ENCODE results near the gene LSS.

The LSS gene

DNA sequence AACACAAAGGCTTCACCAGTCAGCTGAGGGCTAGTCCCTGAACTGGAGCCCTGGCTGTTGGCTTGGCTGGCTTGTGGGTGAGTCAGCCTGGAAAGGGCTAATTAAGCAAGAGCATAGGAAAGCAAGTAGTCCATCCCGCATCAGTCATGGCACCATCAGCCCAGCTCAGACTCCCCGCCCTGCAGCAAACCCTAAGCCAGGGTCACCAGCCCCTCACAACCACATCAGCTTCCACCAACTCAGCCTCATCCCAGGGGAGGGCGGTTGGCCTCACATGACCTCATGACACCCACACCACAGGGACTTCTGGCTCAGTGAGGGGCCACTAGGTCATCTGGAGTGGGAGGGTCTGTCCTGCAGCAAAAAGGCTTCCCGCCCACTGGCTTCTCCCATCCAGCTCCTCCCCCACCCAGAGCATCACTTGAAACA, 37.3 kb downstream of the LSS start:
- no peaks in the 10 kb centered on the region for H3K9me2 ChIP-seq (replicated peaks; ENCODE audit: low read depth, low read length)
- no peaks in the 10 kb centered on the region for H3K9me3 ChIP-seq (ENCODE audit: insufficient read depth, low read depth, low read length)
- no peak overlapping the region for H2AFZ ChIP-seq (ENCODE audit: low read length)
- H4K20me1 ChIP-seq (ENCODE audit: insufficient read depth, low read length, poor library complexity, severe bottlenecking) = no peaks in the 10 kb centered on the region
- no peaks in the 10 kb centered on the region for H3K4me1 ChIP-seq (ENCODE audit: insufficient read depth, low read length, poor library complexity, severe bottlenecking)
- no peak overlapping the region for H3K9ac ChIP-seq (ENCODE audit: low read depth, low read length, poor library complexity, severe bottlenecking)
- H3K36me3 ChIP-seq (ENCODE audit: insufficient read depth, low read length) = peaks cover 61% of the 10 kb centered on the region; the same call in 1 of the 2 replicates
- no peaks in the 10 kb centered on the region for H3K27me3 ChIP-seq (ENCODE audit: insufficient read depth, low read length, poor library complexity, severe bottlenecking)
- no peaks in the 10 kb centered on the region for H3K79me2 ChIP-seq (ENCODE audit: insufficient read depth, low read length)
- no peak for TF ChIP-seq EZH2phosphoT487 (IDR thresholded peaks at IDR 0.05; ENCODE audit: borderline replicate concordance)
- TF ChIP-seq, protein P1, sequence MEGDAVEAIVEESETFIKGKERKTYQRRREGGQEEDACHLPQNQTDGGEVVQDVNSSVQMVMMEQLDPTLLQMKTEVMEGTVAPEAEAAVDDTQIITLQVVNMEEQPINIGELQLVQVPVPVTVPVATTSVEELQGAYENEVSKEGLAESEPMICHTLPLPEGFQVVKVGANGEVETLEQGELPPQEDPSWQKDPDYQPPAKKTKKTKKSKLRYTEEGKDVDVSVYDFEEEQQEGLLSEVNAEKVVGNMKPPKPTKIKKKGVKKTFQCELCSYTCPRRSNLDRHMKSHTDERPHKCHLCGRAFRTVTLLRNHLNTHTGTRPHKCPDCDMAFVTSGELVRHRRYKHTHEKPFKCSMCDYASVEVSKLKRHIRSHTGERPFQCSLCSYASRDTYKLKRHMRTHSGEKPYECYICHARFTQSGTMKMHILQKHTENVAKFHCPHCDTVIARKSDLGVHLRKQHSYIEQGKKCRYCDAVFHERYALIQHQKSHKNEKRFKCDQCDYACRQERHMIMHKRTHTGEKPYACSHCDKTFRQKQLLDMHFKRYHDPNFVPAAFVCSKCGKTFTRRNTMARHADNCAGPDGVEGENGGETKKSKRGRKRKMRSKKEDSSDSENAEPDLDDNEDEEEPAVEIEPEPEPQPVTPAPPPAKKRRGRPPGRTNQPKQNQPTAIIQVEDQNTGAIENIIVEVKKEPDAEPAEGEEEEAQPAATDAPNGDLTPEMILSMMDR (conservative IDR thresholded peaks at IDR 0.05; ENCODE audit: low read length) = no peak
- no peak overlapping the region for H3K4me2 ChIP-seq (ENCODE audit: low read depth, low read length, poor library complexity, severe bottlenecking)
- no peaks in the 10 kb centered on the region for H3F3A ChIP-seq (ENCODE audit: low read depth)
- no peak overlapping the region for H3K4me3 ChIP-seq (ENCODE audit: low read length, poor library complexity, severe bottlenecking)

DNA sequence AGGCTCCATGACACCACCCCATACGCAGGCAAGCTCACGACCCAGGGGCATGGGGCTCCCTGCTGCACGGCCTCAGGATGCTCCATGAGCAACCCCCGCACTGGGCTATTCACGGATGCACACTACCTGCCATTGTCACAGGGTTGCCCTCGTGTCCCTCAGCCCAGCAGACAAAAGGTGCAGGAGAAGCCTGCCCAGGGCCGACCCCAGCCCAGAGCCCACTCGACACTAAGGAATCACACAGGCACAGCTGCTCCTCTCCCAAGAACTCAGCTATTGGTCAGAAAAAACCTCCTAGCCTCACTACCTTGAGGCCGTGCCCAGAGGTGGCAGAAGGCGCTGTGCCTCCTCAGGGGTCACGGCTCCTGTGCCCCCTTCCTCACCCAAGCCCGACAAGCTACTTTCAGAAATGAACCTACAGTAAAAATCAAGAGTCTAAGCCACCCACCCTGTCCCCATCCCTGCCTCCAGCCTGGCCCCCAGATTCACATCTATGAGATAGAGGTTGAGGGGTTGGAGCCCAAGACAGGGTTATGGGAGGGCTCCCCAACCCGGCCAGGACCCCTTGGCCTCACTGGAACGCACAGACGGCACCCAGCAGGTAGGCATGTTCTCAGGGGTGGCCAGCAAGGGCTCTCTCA, 38.0 kb downstream of the LSS start:
- Histone ChIP-seq H3K4me3 (ENCODE audit: low read length, poor library complexity, severe bottlenecking) (no peak overlapping the region), H3K9me3 (ENCODE audit: insufficient read depth, low read depth, low read length) (no peaks in the 10 kb centered on the region), H3K36me3 (ENCODE audit: insufficient read depth, low read length) (peaks cover 54% of the 10 kb centered on the region; the same call in 1 of the 2 replicates), H3K9ac (ENCODE audit: low read depth, low read length, poor library complexity, severe bottlenecking) (no peak overlapping the region), H4K20me1 (ENCODE audit: insufficient read depth, low read length, poor library complexity, severe bottlenecking) (no peaks in the 10 kb centered on the region), H3K9me2 (replicated peaks; ENCODE audit: low read depth, low read length) (no peaks in the 10 kb centered on the region), H3F3A (ENCODE audit: low read depth) (no peaks in the 10 kb centered on the region), H3K4me1 (ENCODE audit: insufficient read depth, low read length, poor library complexity, severe bottlenecking) (peaks cover 2% of the 10 kb centered on the region), H2AFZ (ENCODE audit: low read length) (no peak overlapping the region), H3K27me3 (ENCODE audit: insufficient read depth, low read length, poor library complexity, severe bottlenecking) (no peaks in the 10 kb centered on the region), H3K79me2 (ENCODE audit: insufficient read depth, low read length) (no peaks in the 10 kb centered on the region), H3K4me2 (ENCODE audit: low read depth, low read length, poor library complexity, severe bottlenecking) (no peak overlapping the region)
- TF ChIP-seq, protein P1 (conservative IDR thresholded peaks at IDR 0.05; ENCODE audit: low read length) = no peak
- TF ChIP-seq EZH2phosphoT487 (IDR thresholded peaks at IDR 0.05; ENCODE audit: borderline replicate concordance) = no peak

DNA sequence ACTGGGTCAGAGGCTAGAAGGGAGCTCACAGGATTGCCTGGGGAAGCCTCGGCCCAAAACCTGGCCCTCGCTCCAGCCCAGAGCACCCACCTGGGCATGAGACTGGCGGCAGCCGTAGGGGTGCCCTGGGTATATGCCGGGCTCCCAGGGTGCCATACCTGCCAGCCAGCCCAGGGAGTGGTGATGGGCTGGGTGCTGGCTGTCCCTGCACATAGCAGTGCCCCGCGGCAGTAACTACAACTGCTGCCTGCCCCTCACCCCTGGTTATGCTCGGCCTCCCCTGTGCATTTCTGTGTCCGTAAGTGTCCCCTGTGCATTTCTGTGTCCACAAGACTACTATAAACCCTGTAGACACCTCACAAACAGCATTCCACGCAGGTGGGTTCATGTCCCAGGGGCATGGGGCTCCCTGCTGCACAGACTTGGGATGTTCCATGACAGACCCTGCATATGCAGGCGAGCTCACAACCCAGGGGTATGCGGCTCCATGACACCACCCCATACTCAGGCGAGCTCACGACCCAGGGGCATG, 38.5 kb downstream of the LSS start:
- no peaks in the 10 kb centered on the region for H3K27me3 ChIP-seq (ENCODE audit: insufficient read depth, low read length, poor library complexity, severe bottlenecking)
- no peak overlapping the region for H3K4me2 ChIP-seq (ENCODE audit: low read depth, low read length, poor library complexity, severe bottlenecking)
- H3K9me3 ChIP-seq (ENCODE audit: insufficient read depth, low read depth, low read length) = no peaks in the 10 kb centered on the region
- H3K9me2 ChIP-seq (replicated peaks; ENCODE audit: low read depth, low read length) = no peaks in the 10 kb centered on the region
- peaks cover 49% of the 10 kb centered on the region; the same call in 1 of the 2 replicates for H3K36me3 ChIP-seq (ENCODE audit: insufficient read depth, low read length)
- no peaks in the 10 kb centered on the region for H4K20me1 ChIP-seq (ENCODE audit: insufficient read depth, low read length, poor library complexity, severe bottlenecking)
- no peak overlapping the region for H2AFZ ChIP-seq (ENCODE audit: low read length)
- TF ChIP-seq EZH2phosphoT487 (IDR thresholded peaks at IDR 0.05; ENCODE audit: borderline replicate concordance) = no peak
- TF ChIP-seq, protein P1 (conservative IDR thresholded peaks at IDR 0.05; ENCODE audit: low read length) = no peak
- no peak overlapping the region for H3K4me3 ChIP-seq (ENCODE audit: low read length, poor library complexity, severe bottlenecking)
- peaks cover 8% of the 10 kb centered on the region for H3K4me1 ChIP-seq (ENCODE audit: insufficient read depth, low read length, poor library complexity, severe bottlenecking)
- H3K79me2 ChIP-seq (ENCODE audit: insufficient read depth, low read length) = no peaks in the 10 kb centered on the region
- no peak overlapping the region for H3K9ac ChIP-seq (ENCODE audit: low read depth, low read length, poor library complexity, severe bottlenecking)
- no peaks in the 10 kb centered on the region for H3F3A ChIP-seq (ENCODE audit: low read depth)
